NOMO-1 treated with DMSO at 0.1 percent for 48 hours (cell line): ENCODE measurements around the gene EPB41L5.
"Not testable (repeated sequence)": the region's sequence is repeated elsewhere in the genome, so short reads cannot be mapped to it uniquely, and the experiment has no call there.

Experiments
- DNase-seq: peaks from one replicate; lab custom pipeline; 2025; ENCODE audit not compliant: unreplicated experiment; lab: John Stamatoyannopoulos, UW

EPB41L5 gene

GRCh38 chr2:120094795-120095194 lies 81.9 kb downstream of the EPB41L5 start:
- DNase-seq, result no peak

- no peak for DNase-seq
These were observed 87.8 kb downstream of the EPB41L5 start for GRCh38 chr2:120100627-120101026.

- no peak for DNase-seq
These were observed 91.0 kb downstream of the EPB41L5 start for GRCh38 chr2:120103723-120104467.

GRCh38 chr2:120104772-120105171 lies 91.9 kb downstream of the EPB41L5 start:
- DNase-seq, result no peak

GRCh38 chr2:120105360-120105759 lies 92.5 kb downstream of the EPB41L5 start:
- DNase-seq, result no peak

GRCh38 chr2:120108049-120108448 lies 95.2 kb downstream of the EPB41L5 start:
- DNase-seq, result no peak

- DNase-seq, result no peak
These were observed 95.9 kb downstream of the EPB41L5 start for GRCh38 chr2:120108749-120109148.

- peak; percentile 94 for DNase-seq
These were observed 96.5 kb downstream of the EPB41L5 start for GRCh38 chr2:120109186-120110061.

GRCh38 chr2:120110062-120110362 lies 97.1 kb downstream of the EPB41L5 start:
- DNase-seq, result no peak

- peak; percentile 41 for DNase-seq
These were observed 97.6 kb downstream of the EPB41L5 start for GRCh38 chr2:120110507-120110906.

- DNase-seq, result peak; percentile 30
These were observed 98.3 kb downstream of the EPB41L5 start for GRCh38 chr2:120111193-120111592.

GRCh38 chr2:120118018-120118417 lies 105.1 kb downstream of the EPB41L5 start:
- DNase-seq, result no peak

- no peak for DNase-seq
These were observed 105.6 kb downstream of the EPB41L5 start for GRCh38 chr2:120118471-120118870.

GRCh38 chr2:120121337-120121736 lies 108.5 kb downstream of the EPB41L5 start:
- DNase-seq, result not testable (repeated sequence)

GRCh38 chr2:120123090-120123489 lies 110.2 kb downstream of the EPB41L5 start:
- no peak for DNase-seq

- DNase-seq, result no peak
These were observed 112.3 kb downstream of the EPB41L5 start for GRCh38 chr2:120125195-120125594.

GRCh38 chr2:120128216-120128615 lies 115.3 kb downstream of the EPB41L5 start:
- DNase-seq, result no peak

- DNase-seq, result no peak
These were observed 119.3 kb downstream of the EPB41L5 start for GRCh38 chr2:120132190-120132589.

- no peak for DNase-seq
These were observed 119.8 kb downstream of the EPB41L5 start for GRCh38 chr2:120132691-120133090.

- DNase-seq, result no peak
These were observed 120.8 kb downstream of the EPB41L5 start for GRCh38 chr2:120133572-120134244.

GRCh38 chr2:120134263-120134662 lies 121.4 kb downstream of the EPB41L5 start:
- DNase-seq, result no peak

- not testable (repeated sequence) for DNase-seq
These were observed 122.1 kb downstream of the EPB41L5 start for GRCh38 chr2:120135013-120135412.
